Measurements from ENCODE around the gene HSDL1. TPM values are rescaled to one million over a fixed set of nuclear protein-coding genes. Genes with fewer than 3 reads are reported as not detected.

The HSDL1 gene
- total and polyA plus RNA-seq, 10 of the 15 experiments (the other 5 are each of a cell fraction or from before 2014, with no cell fraction given) = 2.0 to 13.4 (median 5.6) TPM

GRCh38 chr16:84087001-84087400 lies 58.0 kb downstream of the HSDL1 start:
- in situ Hi-C loops (cut with MboI) = loop anchor here (5.0 kb wide), 2 partner anchors 55 to 100 kb away; partner anchors contain the start of gene TAF1C

More at GRCh38 chr16:84087001-84087400, 58.0 kb downstream of the HSDL1 start:
- intact Hi-C loops (cut with micrococcal nuclease; ENCODE audit: unreplicated experiment) = loop anchor here (5.0 kb wide), 1 partner anchor 220 kb away; no protein-coding TSS in a partner anchor
- ATAC-seq (no peak), FAIRE-seq (no peak), DNase-seq (ENCODE audit: low read depth, low spot score) (no peak)
- H3K27ac ChIP-seq (ENCODE audit: control insufficient read depth, insufficient read depth) = no peak overlapping the region
- H3K36me3 ChIP-seq (ENCODE audit: control insufficient read depth in 2 of 2, insufficient read depth in 2 of 2, low read length in 1 of 2) = peaks cover 18 to 41% of the 10 kb centered on the region in 2 experiments
- TF ChIP-seq ZBTB40 (IDR thresholded peaks at IDR 0.05; ENCODE audit: borderline replicate concordance) = no peak
- TF ChIP-seq, protein P1, sequence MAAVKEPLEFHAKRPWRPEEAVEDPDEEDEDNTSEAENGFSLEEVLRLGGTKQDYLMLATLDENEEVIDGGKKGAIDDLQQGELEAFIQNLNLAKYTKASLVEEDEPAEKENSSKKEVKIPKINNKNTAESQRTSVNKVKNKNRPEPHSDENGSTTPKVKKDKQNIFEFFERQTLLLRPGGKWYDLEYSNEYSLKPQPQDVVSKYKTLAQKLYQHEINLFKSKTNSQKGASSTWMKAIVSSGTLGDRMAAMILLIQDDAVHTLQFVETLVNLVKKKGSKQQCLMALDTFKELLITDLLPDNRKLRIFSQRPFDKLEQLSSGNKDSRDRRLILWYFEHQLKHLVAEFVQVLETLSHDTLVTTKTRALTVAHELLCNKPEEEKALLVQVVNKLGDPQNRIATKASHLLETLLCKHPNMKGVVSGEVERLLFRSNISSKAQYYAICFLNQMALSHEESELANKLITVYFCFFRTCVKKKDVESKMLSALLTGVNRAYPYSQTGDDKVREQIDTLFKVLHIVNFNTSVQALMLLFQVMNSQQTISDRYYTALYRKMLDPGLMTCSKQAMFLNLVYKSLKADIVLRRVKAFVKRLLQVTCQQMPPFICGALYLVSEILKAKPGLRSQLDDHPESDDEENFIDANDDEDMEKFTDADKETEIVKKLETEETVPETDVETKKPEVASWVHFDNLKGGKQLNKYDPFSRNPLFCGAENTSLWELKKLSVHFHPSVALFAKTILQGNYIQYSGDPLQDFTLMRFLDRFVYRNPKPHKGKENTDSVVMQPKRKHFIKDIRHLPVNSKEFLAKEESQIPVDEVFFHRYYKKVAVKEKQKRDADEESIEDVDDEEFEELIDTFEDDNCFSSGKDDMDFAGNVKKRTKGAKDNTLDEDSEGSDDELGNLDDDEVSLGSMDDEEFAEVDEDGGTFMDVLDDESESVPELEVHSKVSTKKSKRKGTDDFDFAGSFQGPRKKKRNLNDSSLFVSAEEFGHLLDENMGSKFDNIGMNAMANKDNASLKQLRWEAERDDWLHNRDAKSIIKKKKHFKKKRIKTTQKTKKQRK (IDR thresholded peaks at IDR 0.05; ENCODE audit: low read depth, low read length) = no peak
- TF ChIP-seq ZBED1 (IDR thresholded peaks at IDR 0.05; ENCODE audit: borderline replicate concordance) = no peak
- WGBS (ENCODE audit: insufficient coverage, insufficient replicate concordance, low lambda C conversion rate, missing lambda C conversion rate) = 90% methylated on average over 12 of the region's 12 CpGs
- no peaks in the 10 kb centered on the region for H3K27me3 ChIP-seq (replicated peaks in 1 of 2; ENCODE audit: control insufficient read depth in 2 of 2, insufficient read depth in 2 of 2, low read length in 1 of 2)
- H3K4me2 ChIP-seq (ENCODE audit: control insufficient read depth, insufficient read depth) = no peak overlapping the region
- ChIA-PET CTCF (interaction anchor here (1.2 to 7.9 kb wide), 7 partner anchors 13 to 102 kb away, joined by 3 to 102 read pairs (median 7); partner anchors contain the start of genes ADAD2, MBTPS1 and TAF1C), POLR2A (interaction anchor here (0.5 kb wide), 1 partner anchor 403 kb away, joined by 5 read pairs; no protein-coding TSS in a partner anchor), RAD21 (ENCODE audit: unreplicated experiment) (interaction anchor here (3.2 to 7.3 kb wide), 2 partner anchors 88 to 100 kb away, joined by 13 to 49 read pairs; partner anchors contain the start of gene TAF1C), SMC1A (ENCODE audit: uncharacterized antibody, unreplicated experiment) (interaction anchor here (0.9 to 7.1 kb wide), 6 partner anchors 21 to 100 kb away, joined by 3 to 61 read pairs (median 5); partner anchors contain the start of gene TAF1C)
- H2AFZ ChIP-seq (ENCODE audit: control insufficient read depth, low read depth, low read length) = no peak overlapping the region
- no peak overlapping the region for H3K4me3 ChIP-seq
- no peak overlapping the region for H3K9ac ChIP-seq (ENCODE audit: control insufficient read depth, insufficient read depth, low read length)
- H3K79me2 ChIP-seq (ENCODE audit: control insufficient read depth, insufficient read depth, low read length) = no peaks in the 10 kb centered on the region
- H3K9me3 ChIP-seq (replicated peaks; ENCODE audit: control insufficient read depth, insufficient read depth, low read length) = no peaks in the 10 kb centered on the region
- peaks cover 49% of the 10 kb centered on the region for H3K4me1 ChIP-seq (ENCODE audit: control insufficient read depth, insufficient read depth, low read length)
- BruUV-seq (replicated peaks) = no TSS peak
- peaks cover 10% of the 10 kb centered on the region for H4K20me1 ChIP-seq (ENCODE audit: control insufficient read depth, insufficient read depth)
